Right lobe of liver (tissue), 6 donors: ENCODE results near the gene IGSF22. TPM values are rescaled to one million over a fixed set of nuclear protein-coding genes. Genes with fewer than 3 reads are reported as not detected.

Experiments used
- ATAC-seq, 4 donors: fragments of 200-7000 bp; cut with Tn5 transposase; one replicate each; pipeline ENCODE4 v1.9.1; 2020; ENCODE audit warnings: mild to moderate bottlenecking in 4 of 4, moderate library complexity in 4 of 4
- DNase-seq, 3 donors: peaks; one replicate each; pipeline ENCODE4 v3.0.0-alpha.2; 2020
- H3K27ac ChIP-seq, 3 donors: fragments of 200-600 bp; one replicate each; pipeline ENCODE4 v1.8.0; 2022
- H3K27me3 ChIP-seq, 2 donors: fragments of 200-600 bp; one replicate each; pipeline ENCODE4 v1.8.0; 2022
- H3K36me3 ChIP-seq, 4 donors: fragments of 200-600 bp; sonication (generic) in 1 of 4; one replicate each; pipeline versions ENCODE4 v1.5.1 to v1.8.0; 2017 to 2022; ENCODE audit warnings: control low read depth in 1 of 4
- H3K4me1 ChIP-seq, 4 donors: fragments of 200-600 bp; sonication (generic) in 1 of 4; one replicate each; pipeline versions ENCODE4 v1.5.1 to v1.8.0; 2017 to 2022; ENCODE audit warnings: control low read depth in 1 of 4
- H3K4me3 ChIP-seq, 3 donors: fragments of 200-600 bp; one replicate each; pipeline ENCODE4 v1.8.0; 2022
- H3K9me3 ChIP-seq, 4 donors: fragments of 200-600 bp; sonication (generic) in 1 of 4; one replicate each; pipeline versions ENCODE4 v1.5.1 to v1.8.0; 2017 to 2022; ENCODE audit warnings: control low read depth in 1 of 4
- CTCF ChIP-seq, 4 donors: fragments of 200-600 bp in 3 of 4; fragments of 450-650 bp in 1 of 4; IDR thresholded peaks; one replicate each; pipeline versions ENCODE4 v1.5.1 to v1.8.0; 2016 to 2022; ENCODE audit warnings: antibody characterized with exemption in 4 of 4, mild to moderate bottlenecking in 2 of 4
- POLR2A ChIP-seq: fragments of 450-650 bp; IDR thresholded peaks from one replicate; pipeline ENCODE4 v1.6.1; 2017; ENCODE audit warnings: antibody characterized with exemption, mild to moderate bottlenecking
- WGBS: methylation state at CpG from one replicate; pipeline ENCODE4 v1.1.6; 2018; ENCODE audit warnings: low coverage, low lambda C conversion rate; ENCODE audit not compliant: insufficient coverage; ENCODE audit errors: missing lambda C conversion rate; 5-methylcytosine and 5-hydroxymethylcytosine counted together
- intact Hi-C, 2 donors: fragments of 100-400 bp; cut with DNase I; formaldehyde crosslinking; loops; one replicate each; pipeline versions ENCODE4 v1.11.2 to v1.14.1; 2022
- total RNA-seq, 6 experiments: library from RNA; depleted of rRNA in 2 of 6; stranded (reverse); fragments of >200 nt in 2 of 6; fragmentation: NEBNext Ultra II Directional in 3 of 6; extraction: Animal tissue kit (Norgen Biotek cat#: 25700) in 3 of 6; gene quantifications; one replicate each; pipeline versions ENCODE4 v1.1.0 to v1.2.4, GENCODE V29; 2016 to 2023
- donor health status: DM: no; HTN: yes; CAD: no.
- donor health status: DM: no; HTN: no; CAD: no.
- donor health status: DM: no; HTN: no; CAD: no.
- donor health status: DM: no; HTN: yes; CAD: no.
- donor health status: DM: no; HTN: yes; CAD: no.

The IGSF22 gene
- total RNA-seq, 6 experiments from 2014 or later: 0.04 to 0.32 (median 0.12) TPM; not detected in 3

- no peak overlapping the region for H3K4me3 ChIP-seq
- H3K4me1 ChIP-seq: no peaks in the 10 kb centered on the region
- intact Hi-C loops: no loop called here
- DNase-seq: no peak
- 75% methylated on average over 2 of the region's 10 CpGs for WGBS
- no peak overlapping the region for H3K27ac ChIP-seq
- no peak for ATAC-seq
- no peaks in the 10 kb centered on the region for H3K9me3 ChIP-seq
- no peaks in the 10 kb centered on the region for H3K36me3 ChIP-seq
- H3K27me3 ChIP-seq: no peaks in the 10 kb centered on the region
- no peak for TF ChIP-seq CTCF (IDR thresholded peaks at IDR 0.05)
- no peak for TF ChIP-seq POLR2A
These were observed 17.4 kb upstream of the IGSF22 start for GRCh38 chr11:18743365-18743764.

DNA sequence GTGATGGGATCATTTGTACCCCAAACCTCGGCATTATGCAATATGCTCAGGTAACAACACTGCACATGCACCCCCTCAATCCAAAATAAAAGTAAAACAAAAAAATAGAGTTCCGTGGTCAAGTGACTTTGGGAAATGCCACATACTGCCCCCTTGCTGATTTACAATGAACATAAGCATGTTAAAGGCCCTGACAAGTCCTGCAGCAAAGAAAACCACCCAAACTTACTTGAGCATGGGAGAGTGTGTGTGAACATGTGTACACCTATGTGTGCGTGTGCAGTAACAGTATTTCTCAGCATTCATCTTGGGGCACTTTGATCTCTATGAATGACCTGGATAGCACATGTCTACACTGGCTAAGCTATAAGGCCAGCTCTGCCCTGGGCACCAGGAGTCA is 15.8 kb upstream of the IGSF22 start:
- Histone ChIP-seq H3K27ac (no peak overlapping the region), H3K9me3 (no peaks in the 10 kb centered on the region), H3K4me1 (no peaks in the 10 kb centered on the region), H3K36me3 (no peaks in the 10 kb centered on the region), H3K27me3 (no peaks in the 10 kb centered on the region), H3K4me3 (no peak overlapping the region)
- TF ChIP-seq POLR2A (no peak), CTCF (IDR thresholded peaks at IDR 0.05) (no peak)
- no peak for ATAC-seq
- no peak for DNase-seq
- intact Hi-C loops: no loop called here
- WGBS: 69% methylated on average over 2 of the region's 3 CpGs

GRCh38 chr11:18739685-18740084 is 13.7 kb upstream of the IGSF22 start:
- intact Hi-C loops: no loop called here
- Histone ChIP-seq H3K27ac (no peak overlapping the region), H3K27me3 (no peaks in the 10 kb centered on the region), H3K36me3 (no peaks in the 10 kb centered on the region), H3K4me1 (no peaks in the 10 kb centered on the region), H3K4me3 (no peak overlapping the region), H3K9me3 (no peaks in the 10 kb centered on the region)
- TF ChIP-seq POLR2A: no peak
- no peak for TF ChIP-seq CTCF (IDR thresholded peaks at IDR 0.05)
- no CpG with 5 or more reads among the region's 4 CpGs for WGBS
- no peak for ATAC-seq
- no peak for DNase-seq

DNA sequence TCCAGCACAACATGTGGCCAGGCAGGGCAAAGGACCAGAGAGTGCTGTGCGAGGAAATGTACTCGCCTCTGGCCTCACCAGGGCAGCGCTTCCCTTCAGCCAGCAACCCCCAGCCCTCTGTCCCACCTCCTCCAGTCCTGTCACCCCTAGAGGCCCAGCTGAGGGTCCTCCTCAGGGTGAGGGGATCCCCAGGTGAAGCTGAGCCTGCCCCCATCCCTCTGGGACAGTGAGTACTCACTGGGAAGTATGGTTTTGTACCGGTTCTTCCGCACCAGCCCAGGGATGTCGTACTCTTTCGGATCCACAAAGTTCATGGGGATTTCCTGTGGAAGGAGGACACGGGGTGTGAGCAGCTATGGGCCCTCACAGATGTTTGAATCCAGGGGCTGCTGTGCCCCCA is 11.7 kb upstream of the IGSF22 start:
- TF ChIP-seq CTCF (IDR thresholded peaks at IDR 0.05) (no peak), POLR2A (no peak)
- no CpG with 5 or more reads among the region's 8 CpGs for WGBS
- intact Hi-C loops: no loop called here
- Histone ChIP-seq H3K27me3 (no peaks in the 10 kb centered on the region), H3K4me1 (no peaks in the 10 kb centered on the region), H3K9me3 (no peaks in the 10 kb centered on the region), H3K36me3 (no peaks in the 10 kb centered on the region), H3K27ac (no peak overlapping the region), H3K4me3 (no peak overlapping the region)
- ATAC-seq (no peak), DNase-seq (no peak)

GRCh38 chr11:18736590-18737148 is 10.7 kb upstream of the IGSF22 start:
- 43% methylated on average over 9 of the region's 10 CpGs for WGBS
- intact Hi-C loops: no loop called here
- DNase-seq (no peak), ATAC-seq (no peak)
- H3K27me3 ChIP-seq: no peaks in the 10 kb centered on the region
- H3K36me3 ChIP-seq: no peaks in the 10 kb centered on the region
- H3K4me1 ChIP-seq: no peaks in the 10 kb centered on the region
- H3K9me3 ChIP-seq: no peaks in the 10 kb centered on the region
- H3K27ac ChIP-seq: no peak overlapping the region
- TF ChIP-seq POLR2A (no peak), CTCF (IDR thresholded peaks at IDR 0.05) (no peak)
- no peak overlapping the region for H3K4me3 ChIP-seq
